GM19025 (cell line): ENCODE results near the gene SMOC2.
"Not testable (repeated sequence)": the region's sequence is repeated elsewhere in the genome, so short reads cannot be mapped to it uniquely, and the experiment has no call there.

Experiments
- ATAC-seq: cut with Tn5 transposase; IDR thresholded peaks from one replicate; pipeline ENCODE4 v1.9.1; 2021; ENCODE audit warnings: mild to moderate bottlenecking, low read depth, moderate library complexity; ENCODE audit not compliant: unreplicated experiment

SMOC2 gene

GRCh38 chr6:168692193-168692914 lies 251.4 kb downstream of the SMOC2 start:
- no peak for ATAC-seq

GRCh38 chr6:168692915-168693257 lies 251.9 kb downstream of the SMOC2 start:
- ATAC-seq = not testable (repeated sequence)

GRCh38 chr6:168694797-168695196 lies 253.8 kb downstream of the SMOC2 start:
- not testable (repeated sequence) for ATAC-seq

GRCh38 chr6:168695701-168696100 lies 254.7 kb downstream of the SMOC2 start:
- ATAC-seq = no peak

GRCh38 chr6:168698923-168699322 lies 257.9 kb downstream of the SMOC2 start:
- ATAC-seq = no peak

- no peak for ATAC-seq
Observed at GRCh38 chr6:168699631-168700295, 258.8 kb downstream of the SMOC2 start.

- ATAC-seq = no peak
Observed at GRCh38 chr6:168700880-168701279, 259.9 kb downstream of the SMOC2 start.

GRCh38 chr6:168703990-168704389 lies 263.0 kb downstream of the SMOC2 start:
- no peak for ATAC-seq

GRCh38 chr6:168704678-168705077 lies 263.7 kb downstream of the SMOC2 start:
- no peak for ATAC-seq

- ATAC-seq = not testable (repeated sequence)
Observed at GRCh38 chr6:168705271-168705670, 264.3 kb downstream of the SMOC2 start.

- ATAC-seq = no peak
Observed at GRCh38 chr6:168706471-168707177, 265.6 kb downstream of the SMOC2 start.

GRCh38 chr6:168708526-168708925 lies 267.5 kb downstream of the SMOC2 start:
- ATAC-seq = no peak

GRCh38 chr6:168708984-168709383 lies 268.0 kb downstream of the SMOC2 start:
- no peak for ATAC-seq

- no peak for ATAC-seq
Observed at GRCh38 chr6:168709390-168709789, 268.4 kb downstream of the SMOC2 start.

GRCh38 chr6:168709991-168710390 lies 269.0 kb downstream of the SMOC2 start:
- no peak for ATAC-seq

- no peak for ATAC-seq
Observed at GRCh38 chr6:168711049-168711640, 270.2 kb downstream of the SMOC2 start.

GRCh38 chr6:168711666-168712300 lies 270.8 kb downstream of the SMOC2 start:
- ATAC-seq = no peak

GRCh38 chr6:168712993-168713392 lies 272.0 kb downstream of the SMOC2 start:
- ATAC-seq = no peak

GRCh38 chr6:168713839-168714238 lies 272.9 kb downstream of the SMOC2 start:
- no peak for ATAC-seq

- no peak for ATAC-seq
Observed at GRCh38 chr6:168714547-168715260, 273.7 kb downstream of the SMOC2 start.
